Raji (cell line): ENCODE measurements around the gene ALS2CL.

Experiments used
- POLR2A ChIP-seq: IDR thresholded peaks from 2 replicates; pipeline ENCODE4 v1.6.1; 2011; ENCODE audit warnings: low read depth, low read length, control low read depth; ENCODE audit not compliant: insufficient read depth

ALS2CL gene

DNA sequence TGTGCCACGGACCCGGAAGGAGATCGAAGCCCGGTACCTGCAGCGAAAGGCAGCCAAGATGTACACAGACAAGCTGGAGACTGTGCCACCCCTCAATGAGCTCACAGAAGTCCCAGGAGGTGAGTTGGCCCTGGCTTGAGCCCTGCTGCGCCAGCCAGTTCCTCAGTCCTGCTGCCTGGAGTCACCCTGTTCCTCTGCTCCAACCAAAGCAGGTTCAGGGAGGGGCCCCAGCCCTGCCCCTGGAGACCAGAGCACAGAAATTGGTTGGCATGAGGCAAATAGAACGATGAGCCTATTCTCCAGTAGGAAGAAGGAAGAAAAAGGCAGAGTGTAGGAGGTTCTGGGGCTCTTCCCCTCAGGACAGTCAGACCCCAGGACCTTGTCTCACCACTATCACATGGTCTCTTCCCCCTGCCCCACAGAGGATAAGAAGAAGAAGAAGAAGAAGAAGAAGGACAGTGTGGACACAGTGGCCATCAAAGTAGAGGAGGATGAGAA lies 15.7 kb upstream of the ALS2CL start:
- TF ChIP-seq POLR2A, result no peak

DNA sequence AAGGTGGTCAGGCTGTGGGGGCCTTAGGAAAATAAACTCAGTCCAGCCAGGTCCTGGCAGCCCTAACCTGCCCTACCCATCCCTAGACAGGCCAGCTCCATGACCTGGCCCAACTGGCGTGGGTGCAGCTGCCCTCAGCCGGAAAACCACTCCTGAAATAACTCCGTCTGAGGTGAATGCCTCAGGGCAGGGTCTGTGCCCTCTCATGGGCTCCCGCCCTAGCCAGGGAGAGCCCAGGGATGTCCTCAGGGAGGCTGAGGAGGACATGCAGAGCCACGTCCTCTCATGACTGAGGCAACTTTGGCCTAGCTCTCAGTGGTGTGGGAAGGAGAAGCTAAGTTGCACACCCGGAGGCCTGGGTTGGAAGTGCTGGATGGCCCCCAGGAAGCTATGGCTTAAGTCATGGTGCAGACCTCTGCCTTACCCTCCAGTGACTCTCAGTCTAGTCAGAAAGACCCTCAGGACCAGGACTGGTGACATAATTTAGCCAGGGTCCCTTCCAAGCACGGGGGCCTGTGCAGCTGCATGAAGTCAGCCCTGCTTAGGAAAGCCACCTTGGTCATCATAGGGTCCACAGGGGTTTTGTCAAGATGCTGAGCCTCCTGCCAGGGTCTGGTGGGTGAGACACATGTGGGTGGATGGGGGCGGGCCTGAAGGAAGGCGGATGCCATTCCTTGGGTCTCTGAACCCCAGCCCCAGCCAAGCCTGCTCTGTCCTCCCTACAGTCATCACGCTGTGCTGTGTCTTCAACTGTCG lies 15.1 kb upstream of the ALS2CL start:
- TF ChIP-seq POLR2A, result no peak

DNA sequence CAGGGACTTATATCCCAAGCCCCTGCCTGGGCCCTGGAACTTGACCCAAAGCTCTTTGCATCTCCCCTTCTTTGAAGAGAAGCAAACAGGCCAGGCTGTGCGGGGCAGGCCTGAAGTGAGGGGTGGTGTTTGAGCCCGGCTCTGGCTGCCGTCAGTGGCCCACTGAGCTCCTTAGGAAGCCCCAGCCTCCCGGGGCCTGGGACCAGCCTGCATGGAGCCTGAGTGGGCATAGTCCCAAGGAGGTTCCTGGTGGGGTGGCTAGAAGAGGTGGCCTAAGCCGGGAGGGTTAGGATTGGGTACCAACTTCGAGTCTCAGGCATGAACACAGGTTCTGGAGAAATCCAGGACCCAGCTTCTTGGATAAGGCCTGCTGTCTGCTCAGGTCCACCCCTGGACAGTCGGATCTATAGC lies 14.1 kb upstream of the ALS2CL start:
- no peak for TF ChIP-seq POLR2A

DNA sequence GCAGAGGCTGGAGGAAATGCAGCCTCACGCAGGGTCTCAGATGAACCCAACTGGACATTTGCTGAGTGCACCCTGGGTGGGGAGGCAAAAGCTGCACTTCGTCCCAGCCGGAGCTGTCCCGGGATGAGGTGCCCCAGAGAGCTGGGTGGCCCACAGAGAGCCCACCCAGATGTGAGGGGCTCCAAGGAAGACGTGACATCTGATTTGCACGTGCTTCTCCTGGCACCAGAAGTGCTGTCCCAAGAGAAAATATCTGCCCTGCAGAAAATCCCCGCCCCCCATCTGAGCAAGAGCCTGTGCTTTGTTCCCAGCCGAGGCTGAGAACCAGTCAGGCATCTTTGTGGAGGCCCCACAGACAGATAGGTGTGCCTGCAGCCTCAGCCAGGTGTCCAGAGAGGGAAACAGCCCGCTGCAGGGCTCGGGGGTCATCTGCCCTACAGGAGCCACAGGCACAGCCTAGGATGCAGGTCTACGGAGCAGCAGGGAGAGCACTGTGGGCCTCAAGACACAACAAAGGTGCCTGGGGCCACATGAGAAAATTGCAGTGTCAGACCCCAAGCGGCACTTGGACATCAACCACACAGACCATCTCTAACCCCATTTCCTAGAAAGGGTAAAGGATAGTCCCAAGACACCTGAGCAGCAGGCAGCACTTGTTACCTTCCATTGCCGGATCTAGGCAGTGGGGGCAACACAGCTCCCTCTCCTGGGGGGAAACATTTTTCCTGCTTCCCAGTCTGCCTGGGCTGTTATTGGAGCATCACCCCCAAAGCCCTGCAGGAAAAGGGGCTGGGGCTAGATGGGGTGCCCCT lies 13.5 kb upstream of the ALS2CL start:
- TF ChIP-seq POLR2A, result no peak

DNA sequence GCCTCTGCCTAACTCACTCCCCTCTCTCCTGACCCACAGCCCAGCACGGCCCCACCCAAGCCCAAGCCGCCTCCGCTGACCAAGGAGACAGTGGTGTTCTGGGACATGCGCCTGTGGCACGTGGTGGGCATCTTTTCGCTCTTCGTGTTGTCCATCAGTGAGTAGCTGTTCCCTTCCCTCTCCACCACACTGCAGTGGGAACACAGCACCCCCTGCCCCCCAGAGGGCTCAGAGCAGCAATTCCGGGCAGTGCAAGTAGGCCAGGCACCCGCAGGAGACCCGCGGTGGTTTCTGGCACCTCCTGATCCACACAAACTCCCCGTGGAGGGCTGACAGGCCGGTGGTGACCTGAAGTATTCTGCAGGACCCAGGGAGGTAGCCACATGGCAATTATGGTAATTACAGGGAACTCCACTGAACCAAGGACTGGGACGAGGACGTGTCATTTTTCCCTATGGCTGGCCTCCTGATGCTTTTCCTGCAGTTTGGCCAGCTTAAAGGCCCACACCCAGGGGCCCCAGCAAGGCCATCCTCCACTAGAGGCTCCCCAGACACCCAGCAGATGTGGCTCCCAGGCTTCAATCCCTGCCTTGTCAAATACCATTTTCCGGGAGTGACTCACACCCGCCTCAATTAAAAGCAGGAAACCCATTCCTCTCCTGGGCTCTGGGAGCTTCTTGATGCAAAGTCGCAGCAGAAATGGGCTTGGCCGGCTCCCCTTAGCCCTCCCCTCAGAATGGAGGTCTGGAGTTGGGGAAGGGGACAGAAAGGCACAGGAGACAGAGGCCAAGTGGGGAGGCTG lies 12.5 kb upstream of the ALS2CL start:
- TF ChIP-seq POLR2A, result no peak

DNA sequence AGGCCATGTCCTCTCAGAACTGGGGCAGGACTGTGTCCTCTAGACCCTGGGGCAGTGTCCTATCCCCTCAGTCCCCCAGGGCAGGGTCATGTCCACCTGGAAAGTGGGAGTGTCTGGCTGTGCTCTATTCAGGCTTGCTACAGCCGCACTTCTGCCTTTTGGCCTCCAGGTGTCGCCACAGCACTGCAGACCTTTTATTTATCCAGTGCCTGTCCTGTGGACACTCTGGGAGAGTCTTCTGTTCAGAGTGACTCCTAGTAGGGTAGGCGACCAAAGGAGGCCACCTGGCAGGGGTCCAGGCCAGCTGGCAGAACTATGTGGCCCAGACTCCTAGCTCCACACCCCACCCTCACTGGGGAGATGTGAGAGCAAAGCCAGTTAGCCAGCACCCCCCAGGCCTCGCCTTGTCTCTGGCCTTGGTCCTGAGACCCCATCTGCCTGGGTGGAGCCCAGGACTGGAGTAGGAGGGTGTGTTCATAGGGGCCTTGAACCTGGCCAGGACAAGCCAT lies 11.6 kb upstream of the ALS2CL start:
- no peak for TF ChIP-seq POLR2A

DNA sequence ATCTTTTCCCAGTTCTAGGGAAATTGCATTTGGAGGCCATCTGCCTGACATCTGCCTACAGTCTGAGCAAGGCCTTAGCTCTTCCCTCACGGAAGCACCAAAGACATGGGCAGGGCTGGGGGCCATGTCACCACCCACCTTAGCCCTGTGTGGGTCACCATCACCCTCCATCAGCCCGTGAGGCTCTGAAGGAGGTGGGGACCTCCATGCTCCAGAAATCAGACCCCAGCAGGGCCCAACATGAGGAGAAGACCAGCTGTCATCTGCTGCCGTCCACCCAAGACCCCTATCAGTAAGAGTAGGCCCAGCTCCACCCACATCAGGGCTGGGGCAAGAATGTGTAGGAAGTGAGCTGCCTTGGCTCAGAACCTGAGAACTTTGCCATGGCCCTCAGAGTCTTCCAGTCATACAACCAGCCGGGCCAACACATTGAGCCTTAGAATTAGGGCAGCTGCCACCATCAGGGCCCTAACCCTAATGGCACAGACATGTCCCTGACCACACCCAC lies 9.6 kb upstream of the ALS2CL start:
- no peak for TF ChIP-seq POLR2A

DNA sequence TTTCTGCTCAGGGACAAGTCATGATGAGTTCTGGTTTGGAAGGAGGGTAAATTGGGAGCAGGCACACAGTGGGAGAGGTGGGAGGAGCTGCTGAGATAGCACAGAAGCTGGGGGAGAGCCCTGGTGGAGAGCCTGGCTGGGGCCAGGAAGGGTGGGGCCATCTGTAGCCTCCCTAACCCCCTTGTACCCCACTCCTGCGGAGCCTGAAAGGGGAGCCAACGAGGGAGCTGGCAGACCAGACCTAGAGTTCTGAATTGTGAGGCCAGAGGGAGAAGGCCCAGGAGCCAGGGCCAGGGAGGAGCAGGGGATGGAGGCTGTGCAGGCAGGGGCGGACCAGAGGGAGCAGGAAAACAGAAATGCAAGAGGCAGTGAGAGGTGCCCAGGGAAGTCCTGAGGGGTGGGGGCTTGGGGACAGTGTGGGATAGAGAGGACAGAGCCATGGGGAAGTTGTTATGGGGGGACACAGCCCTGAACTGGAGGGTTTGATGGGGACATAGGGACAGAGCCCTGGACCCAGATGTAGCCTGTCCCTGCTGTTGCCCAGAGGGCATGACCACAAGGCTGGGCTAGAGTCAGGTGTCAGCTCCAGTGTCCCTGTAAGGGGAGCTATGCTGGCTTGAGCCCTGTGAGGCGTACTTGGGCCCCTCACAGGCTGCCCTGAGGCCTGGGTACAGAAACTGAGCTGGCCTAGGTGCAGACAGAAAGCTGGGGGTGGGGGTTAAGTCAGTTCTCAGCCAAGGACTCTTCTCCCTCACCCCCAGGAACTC lies 8.9 kb upstream of the ALS2CL start:
- no peak for TF ChIP-seq POLR2A

DNA sequence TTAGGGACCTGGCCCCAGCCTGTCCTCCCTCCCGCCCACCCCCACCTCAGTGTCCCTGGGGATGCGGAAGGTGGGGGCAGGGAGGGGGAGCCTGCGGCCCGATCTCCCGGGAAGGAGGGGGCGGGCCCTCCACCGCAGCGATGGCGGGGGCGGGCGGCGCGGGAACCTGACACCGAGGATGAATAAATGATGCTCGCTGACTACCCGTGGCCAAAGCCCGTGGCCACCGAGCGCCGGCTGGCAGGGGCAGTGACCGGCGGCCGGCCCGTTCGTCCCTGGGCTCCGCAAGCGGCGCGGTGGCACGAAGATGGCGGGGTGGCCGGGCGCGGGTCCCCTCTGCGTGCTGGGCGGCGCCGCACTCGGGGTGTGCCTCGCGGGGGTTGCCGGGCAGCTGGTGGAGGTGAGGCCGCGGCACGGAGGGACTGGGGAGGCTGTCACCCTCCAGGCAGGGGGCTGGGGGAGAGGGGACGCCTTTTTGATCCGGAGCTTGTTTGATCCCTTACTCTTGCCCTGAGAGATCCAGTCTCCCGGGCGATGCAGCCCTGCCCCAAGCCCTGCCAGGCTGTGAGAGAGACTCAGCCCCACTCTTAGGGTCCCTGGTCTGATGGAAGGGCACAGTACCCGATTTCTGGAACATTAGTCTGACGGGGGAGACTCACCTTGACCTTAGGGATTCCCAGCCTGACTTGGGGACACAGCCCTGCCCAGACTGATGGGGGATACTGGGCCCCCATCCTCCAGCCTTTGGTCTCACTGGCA lies 7.9 kb upstream of the ALS2CL start, which contains the start of gene TMIE:
TSS of gene TMIE (plus strand) at position 212 of the 759 bp plus-strand sequence. CDS start at position 308, 96 bp downstream.
- TF ChIP-seq POLR2A, result no peak

DNA sequence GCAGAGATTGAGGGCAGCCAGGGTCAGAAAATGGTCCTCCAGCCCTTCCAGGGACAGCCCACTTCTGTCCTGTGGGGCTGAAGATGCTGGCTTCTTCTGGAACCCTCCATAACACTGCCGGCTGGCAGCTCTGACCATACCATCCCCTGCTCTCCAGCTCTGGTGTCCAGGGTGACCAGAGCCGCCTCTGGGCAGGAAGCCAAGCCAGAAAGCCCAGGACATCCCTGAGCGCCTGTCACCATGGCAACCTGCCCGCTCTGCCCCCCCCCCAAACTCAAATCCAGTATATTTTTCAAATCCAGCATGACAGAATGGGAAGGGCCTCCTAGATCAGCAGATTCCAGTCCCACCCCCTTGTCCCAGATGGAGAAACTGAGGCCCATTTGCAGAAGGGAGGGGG lies 7.3 kb upstream of the ALS2CL start:
- no peak for TF ChIP-seq POLR2A

DNA sequence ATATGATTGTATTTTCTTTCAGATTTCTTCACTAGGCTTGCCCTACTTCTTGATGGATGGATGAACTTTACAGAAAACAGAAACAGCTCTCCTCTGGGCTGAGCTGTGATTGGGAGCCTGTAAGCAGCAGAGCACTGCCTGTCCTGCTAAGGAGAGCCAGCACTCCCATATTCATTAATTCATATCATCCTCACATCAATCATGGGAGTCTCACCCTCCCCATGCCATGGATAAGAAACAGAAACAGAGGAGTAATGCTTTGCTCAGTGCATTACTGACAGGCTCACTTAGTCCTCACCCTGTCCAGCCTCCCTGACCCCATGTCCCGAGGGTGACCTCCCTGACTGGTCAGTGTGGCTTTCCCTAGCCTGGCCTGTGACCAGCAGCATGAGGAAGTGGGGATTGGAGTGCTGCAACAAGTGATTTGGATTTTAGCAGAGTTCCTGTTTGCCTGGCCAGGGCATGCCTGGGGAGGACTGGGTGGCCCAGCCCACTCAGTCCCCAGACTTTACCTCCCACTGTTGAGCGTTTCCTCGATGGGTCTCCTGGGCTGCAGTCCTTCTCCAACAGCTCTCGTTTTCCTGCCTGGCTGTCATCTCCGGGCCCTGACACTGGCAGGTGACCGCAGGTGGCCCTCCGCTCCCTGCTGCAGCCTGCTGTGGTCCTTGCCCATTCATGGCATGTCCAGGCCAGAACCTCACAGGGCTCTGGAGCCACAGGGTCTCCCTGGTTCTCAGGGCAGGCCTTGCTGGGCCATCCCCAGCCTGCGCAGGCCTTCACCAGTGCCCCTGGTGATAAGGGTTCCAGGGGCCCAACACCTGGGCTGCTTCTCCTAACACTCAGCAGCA lies 6.4 kb upstream of the ALS2CL start:
- no peak for TF ChIP-seq POLR2A
